SJCRH30 (cell line): ENCODE data around the gene SLC16A5. TPM values are rescaled to one million over a fixed set of nuclear protein-coding genes. Genes with fewer than 3 reads are reported as not detected.
"Not testable (repeated sequence)": the region's sequence is repeated elsewhere in the genome, so short reads cannot be mapped to it uniquely, and the experiment has no call there.

ENCODE experiments used
- DNase-seq, 2 experiments: peaks; one replicate each; pipeline ENCODE4 v3.0.0-alpha.2; 2015 to 2020
- H3K27ac ChIP-seq: fragments of 250-450 bp; sonication (Bioruptor Pico); 2 replicates; pipeline ENCODE4 v1.5.1; 2020; ENCODE audit warnings: mild to moderate bottlenecking, moderate library complexity
- H3K27me3 ChIP-seq: fragments of 250-450 bp; sonication (Bioruptor Pico); 2 replicates; pipeline ENCODE4 v1.5.1; 2020; ENCODE audit warnings: mild to moderate bottlenecking, moderate library complexity
- H3K36me3 ChIP-seq: fragments of 250-450 bp; sonication (Bioruptor Pico); 2 replicates; pipeline ENCODE4 v1.5.1; 2020; ENCODE audit warnings: mild to moderate bottlenecking, moderate library complexity
- H3K4me1 ChIP-seq: fragments of 250-450 bp; sonication (Bioruptor Pico); 2 replicates; pipeline ENCODE4 v1.5.1; 2020; ENCODE audit warnings: mild to moderate bottlenecking, moderate library complexity
- H3K4me3 ChIP-seq: fragments of 250-450 bp; sonication (Bioruptor Pico); 2 replicates; pipeline ENCODE4 v1.5.1; 2020; ENCODE audit warnings: mild to moderate bottlenecking, moderate library complexity
- H3K9me3 ChIP-seq: fragments of 250-450 bp; sonication (Bioruptor Pico); replicated peaks from 2 replicates; pipeline ENCODE4 v1.5.1; 2020; ENCODE audit warnings: mild to moderate bottlenecking, moderate library complexity
- total RNA-seq: library from RNA; depleted of rRNA; stranded (reverse); fragments of >200 nt; shearing (Covaris generic); gene quantifications from 2 replicates; pipeline ENCODE4 v1.2.3, GENCODE V29; 2014

Gene SLC16A5
- total RNA-seq, 1 experiment from 2014 or later, result 0.04 TPM

- H3K9me3 ChIP-seq, H3K27me3 ChIP-seq, DNase-seq, H3K4me3 ChIP-seq, H3K36me3 ChIP-seq, H3K27ac ChIP-seq: not testable (repeated sequence)
- H3K4me1 ChIP-seq, result peaks cover 15% of the 10 kb centered on the region
Observed at GRCh38 chr17:75072909-75073308, 14.8 kb upstream of the SLC16A5 start.

- Histone ChIP-seq H3K27ac (no peak overlapping the region), H3K9me3 (no peaks in the 10 kb centered on the region), H3K27me3 (no peaks in the 10 kb centered on the region), H3K4me1 (peaks cover 19% of the 10 kb centered on the region), H3K4me3 (no peak overlapping the region), H3K36me3 (no peaks in the 10 kb centered on the region)
- no peak for DNase-seq
Observed at GRCh38 chr17:75073618-75074047, 14.1 kb upstream of the SLC16A5 start.

- Histone ChIP-seq H3K27me3 (no peaks in the 10 kb centered on the region), H3K4me3 (no peak overlapping the region), H3K27ac (no peak overlapping the region), H3K9me3 (no peaks in the 10 kb centered on the region), H3K36me3 (no peaks in the 10 kb centered on the region), H3K4me1 (peaks cover 28% of the 10 kb centered on the region)
- DNase-seq, result peak; percentile 58 to 63
Observed at GRCh38 chr17:75074532-75074931, 13.2 kb upstream of the SLC16A5 start.

- Histone ChIP-seq H3K9me3 (no peaks in the 10 kb centered on the region), H3K27ac (no peak overlapping the region), H3K36me3 (no peaks in the 10 kb centered on the region), H3K27me3 (no peaks in the 10 kb centered on the region), H3K4me1 (peaks cover 37% of the 10 kb centered on the region), H3K4me3 (no peak overlapping the region)
- DNase-seq, result no peak
Observed at GRCh38 chr17:75075597-75076336, 12.0 kb upstream of the SLC16A5 start.

GRCh38 chr17:75077072-75077495 is 10.7 kb upstream of the SLC16A5 start:
- no peak for DNase-seq
- Histone ChIP-seq H3K4me3 (no peak overlapping the region), H3K36me3 (no peaks in the 10 kb centered on the region), H3K9me3 (no peaks in the 10 kb centered on the region), H3K27ac (no peak overlapping the region), H3K4me1 (peaks cover 48% of the 10 kb centered on the region), H3K27me3 (no peaks in the 10 kb centered on the region)

- Histone ChIP-seq H3K27me3 (no peaks in the 10 kb centered on the region), H3K27ac (no peak overlapping the region), H3K4me3 (no peak overlapping the region), H3K9me3 (no peaks in the 10 kb centered on the region), H3K36me3 (no peaks in the 10 kb centered on the region), H3K4me1 (peaks cover 54% of the 10 kb centered on the region)
- no peak for DNase-seq
Observed at GRCh38 chr17:75077496-75078283, 10.1 kb upstream of the SLC16A5 start.

- no peaks in the 10 kb centered on the region for H3K36me3 ChIP-seq
- no peak overlapping the region for H3K4me3 ChIP-seq
- no peaks in the 10 kb centered on the region for H3K27me3 ChIP-seq
- no peaks in the 10 kb centered on the region for H3K9me3 ChIP-seq
- peak in 1 of 2 experiments; percentile 52 for DNase-seq
- H3K4me1 ChIP-seq, result peaks cover 56% of the 10 kb centered on the region
- no peak overlapping the region for H3K27ac ChIP-seq
Observed at GRCh38 chr17:75078284-75079022, 9.3 kb upstream of the SLC16A5 start.

GRCh38 chr17:75079023-75079373 is 8.8 kb upstream of the SLC16A5 start:
- no peak for DNase-seq
- H3K36me3 ChIP-seq, result no peaks in the 10 kb centered on the region
- no peak overlapping the region for H3K4me3 ChIP-seq
- H3K9me3 ChIP-seq, result no peaks in the 10 kb centered on the region
- no peak overlapping the region for H3K27ac ChIP-seq
- peaks cover 57% of the 10 kb centered on the region for H3K4me1 ChIP-seq
- no peaks in the 10 kb centered on the region for H3K27me3 ChIP-seq

- no peaks in the 10 kb centered on the region for H3K27me3 ChIP-seq
- H3K9me3 ChIP-seq, result no peaks in the 10 kb centered on the region
- H3K27ac ChIP-seq, result no peak overlapping the region
- no peak overlapping the region for H3K4me3 ChIP-seq
- peaks cover 53% of the 10 kb centered on the region for H3K4me1 ChIP-seq
- DNase-seq, result peak; percentile 56 to 66
- H3K36me3 ChIP-seq, result no peaks in the 10 kb centered on the region
Observed at GRCh38 chr17:75081611-75082540, 5.9 kb upstream of the SLC16A5 start.

GRCh38 chr17:75082683-75083082 is 5.1 kb upstream of the SLC16A5 start:
- no peak for DNase-seq
- Histone ChIP-seq H3K4me3 (no peak overlapping the region), H3K27ac (no peak overlapping the region), H3K4me1 (peaks cover 53% of the 10 kb centered on the region), H3K27me3 (no peaks in the 10 kb centered on the region), H3K36me3 (no peaks in the 10 kb centered on the region), H3K9me3 (no peaks in the 10 kb centered on the region)

GRCh38 chr17:75084039-75084660 is 3.6 kb upstream of the SLC16A5 start:
- Histone ChIP-seq H3K4me1 (peaks cover 39% of the 10 kb centered on the region), H3K36me3 (no peaks in the 10 kb centered on the region), H3K4me3 (no peak overlapping the region), H3K9me3 (no peaks in the 10 kb centered on the region), H3K27ac (no peak overlapping the region), H3K27me3 (no peaks in the 10 kb centered on the region)
- peak in 1 of 2 experiments; percentile 52 for DNase-seq

GRCh38 chr17:75086496-75087181 is 1.1 kb upstream of the SLC16A5 start:
- no peak for DNase-seq
- Histone ChIP-seq H3K4me3 (no peak overlapping the region), H3K27me3 (no peaks in the 10 kb centered on the region)

GRCh38 chr17:75087182-75087557 is 584 bp upstream of the SLC16A5 start:
- Histone ChIP-seq H3K27me3 (no peaks in the 10 kb centered on the region), H3K4me3 (no peak overlapping the region), H3K9me3 (no peaks in the 10 kb centered on the region), H3K27ac (no peak overlapping the region), H3K36me3 (no peaks in the 10 kb centered on the region), H3K4me1 (peaks cover 28% of the 10 kb centered on the region)
- DNase-seq, result no peak

More at GRCh38 chr17:75086496-75087181, 1.1 kb upstream of the SLC16A5 start:
- Histone ChIP-seq H3K9me3 (no peaks in the 10 kb centered on the region), H3K4me1 (peaks cover 29% of the 10 kb centered on the region), H3K27ac (no peak overlapping the region), H3K36me3 (no peaks in the 10 kb centered on the region)
